Activated naive CD4-positive, alpha-beta T cell treated with anti-CD3 and anti-CD28 coated beads, Interleukin-2, amount 50 U/mL, for 72 hours (primary cell): ENCODE measurements around the gene KRT10. TPM values are rescaled to one million over a fixed set of nuclear protein-coding genes. Genes with fewer than 3 reads are reported as not detected.
A peak's percentile ranks its signal among the peaks of the same experiment; 100 is the strongest.

ENCODE experiments used
- ATAC-seq, 2 donors: fragments of 150-1000 bp; cut with Tn5 transposase; 2 replicates each; pipeline ENCODE4 v1.10.0; 2021; ENCODE audit warnings: mild to moderate bottlenecking in 2 of 2, moderate library complexity in 2 of 2
- DNase-seq, 2 donors: peaks; one replicate each; pipeline ENCODE4 v3.0.0; 2021 to 2022; ENCODE audit warnings: low spot score in 2 of 2
- H3K27ac Mint-ChIP-seq, 2 donors: one replicate each; pipeline ENCODE4 v1.8.0; 2022; ENCODE audit warnings: mild to moderate bottlenecking in 2 of 2, mixed read lengths in 2 of 2
- H3K36me3 Mint-ChIP-seq, 2 donors: one replicate each; pipeline ENCODE4 v1.8.0; 2022; ENCODE audit warnings: mixed read lengths in 2 of 2
- H3K9me3 Mint-ChIP-seq, 2 donors: one replicate each; pipeline ENCODE4 v1.8.0; 2022; ENCODE audit warnings: mixed read lengths in 2 of 2
- total RNA-seq, 2 donors: library from RNA; stranded (reverse); gene quantifications; one replicate each; pipeline ENCODE4 v1.2.3, GENCODE V29; 2022

KRT10 gene
- total RNA-seq, 2 donors from 2014 or later = 28.2 to 33.2 TPM

GRCh38 chr17:40794466-40794865 lies 27.9 kb downstream of the KRT10 start:
- Mint-ChIP-seq H3K36me3 (no peaks in the 10 kb centered on the region), H3K9me3 (no peaks in the 10 kb centered on the region), H3K27ac (no peak overlapping the region)
- no peak for ATAC-seq
- DNase-seq = no peak

- DNase-seq (no peak), ATAC-seq (no peak)
- Mint-ChIP-seq H3K27ac (no peak overlapping the region), H3K36me3 (no peaks in the 10 kb centered on the region), H3K9me3 (no peaks in the 10 kb centered on the region)
These were observed 28.6 kb downstream of the KRT10 start for GRCh38 chr17:40793832-40794231.

DNA sequence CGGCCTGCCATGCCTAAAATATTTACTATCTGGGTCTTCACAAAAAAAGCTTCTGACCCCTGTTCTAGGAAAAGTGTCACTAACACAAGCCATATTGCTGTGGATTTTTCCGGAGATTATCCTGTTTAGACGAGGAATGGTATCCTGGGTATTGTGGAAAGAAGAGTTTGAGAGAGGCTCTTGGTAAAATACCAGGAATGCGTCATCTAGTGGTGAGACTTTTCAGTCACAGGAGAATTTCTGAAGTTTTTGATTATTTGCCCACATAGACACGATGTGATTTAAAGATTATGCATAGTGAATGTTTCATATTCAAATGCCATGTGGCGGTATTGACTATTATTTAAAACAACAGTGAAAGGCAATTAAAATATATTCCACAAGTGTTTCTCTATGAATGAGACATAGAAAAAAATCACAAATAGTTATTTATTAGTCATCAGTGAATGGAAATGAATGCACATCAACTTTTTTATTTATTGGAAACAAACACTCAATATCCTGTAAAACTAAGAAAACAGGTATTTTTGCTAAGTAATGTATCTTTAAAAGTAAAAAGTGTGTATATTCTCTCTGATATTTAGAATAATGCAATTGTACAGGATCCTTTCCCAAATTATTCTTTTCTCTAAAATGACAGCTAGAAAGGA lies 30.5 kb downstream of the KRT10 start:
- no peak for ATAC-seq
- H3K36me3 Mint-ChIP-seq = no peaks in the 10 kb centered on the region
- no peak overlapping the region for H3K27ac Mint-ChIP-seq
- H3K9me3 Mint-ChIP-seq = no peaks in the 10 kb centered on the region
- DNase-seq = no peak

GRCh38 chr17:40791111-40791510 lies 31.3 kb downstream of the KRT10 start:
- DNase-seq (no peak), ATAC-seq (no peak)
- Mint-ChIP-seq H3K9me3 (no peaks in the 10 kb centered on the region), H3K36me3 (no peaks in the 10 kb centered on the region), H3K27ac (no peak overlapping the region)

DNA sequence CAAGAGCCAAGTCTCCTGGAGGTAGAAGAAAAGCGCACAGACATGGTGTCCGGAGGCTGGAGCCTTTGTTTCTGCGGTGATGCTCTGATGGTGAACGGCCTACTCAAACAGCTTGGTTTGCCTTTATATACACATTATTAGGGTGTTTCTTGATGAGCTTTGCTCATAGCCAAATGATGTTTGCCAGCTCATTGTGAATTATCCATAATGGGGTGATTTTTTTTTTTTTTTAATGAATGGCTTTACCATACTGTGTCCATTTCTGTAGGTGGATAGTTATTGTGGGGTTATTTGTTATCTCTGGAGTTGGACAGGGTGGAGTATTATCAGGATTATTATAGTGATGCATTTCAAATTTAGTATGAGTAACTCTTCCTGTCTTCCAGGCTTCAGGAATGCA lies 40.0 kb downstream of the KRT10 start, which contains the start of gene KRT27:
KRT27 (minus strand) TSS at position 101 of the 400 bp plus-strand sequence; CDS start at position 44, 57 bp downstream.
- H3K9me3 Mint-ChIP-seq = no peaks in the 10 kb centered on the region
- H3K27ac Mint-ChIP-seq = no peak within 1 kb of the TSS
- H3K36me3 Mint-ChIP-seq = no peaks in the 10 kb centered on the region
- no peak for ATAC-seq
- DNase-seq = no peak

- ATAC-seq = no peak
- peak in 1 of 2 donors; percentile 21 for DNase-seq
- Mint-ChIP-seq H3K36me3 (no peaks in the 10 kb centered on the region), H3K27ac (no peak overlapping the region), H3K9me3 (no peaks in the 10 kb centered on the region)
These were observed 43.1 kb downstream of the KRT10 start for GRCh38 chr17:40779181-40779909.

DNA sequence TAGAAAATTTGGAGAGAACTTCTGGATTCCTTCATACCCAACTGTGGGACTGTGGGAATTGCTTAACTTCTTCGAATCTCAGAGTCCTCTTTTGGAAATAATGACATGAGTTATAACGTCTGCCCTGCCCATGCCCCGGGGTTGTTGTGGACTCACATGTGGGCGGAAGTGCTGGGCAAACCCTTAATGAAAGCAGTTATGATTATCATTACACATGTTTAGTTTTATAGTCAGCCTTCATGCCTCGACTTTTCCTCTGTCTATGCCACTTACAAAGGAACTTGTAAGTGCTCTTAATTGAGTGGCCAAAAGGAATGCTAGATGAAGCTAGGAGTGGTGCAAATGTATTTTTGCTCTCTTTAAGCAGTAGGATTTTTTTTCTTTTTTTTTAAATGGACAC lies 44.0 kb downstream of the KRT10 start:
- ATAC-seq (no peak), DNase-seq (no peak)
- H3K27ac Mint-ChIP-seq = no peak overlapping the region
- no peaks in the 10 kb centered on the region for H3K9me3 Mint-ChIP-seq
- H3K36me3 Mint-ChIP-seq = no peaks in the 10 kb centered on the region

- H3K36me3 Mint-ChIP-seq = no peaks in the 10 kb centered on the region
- no peaks in the 10 kb centered on the region for H3K9me3 Mint-ChIP-seq
- DNase-seq = no peak
- no peak overlapping the region for H3K27ac Mint-ChIP-seq
- no peak for ATAC-seq
These were observed 44.4 kb downstream of the KRT10 start for GRCh38 chr17:40777971-40778370.

DNA sequence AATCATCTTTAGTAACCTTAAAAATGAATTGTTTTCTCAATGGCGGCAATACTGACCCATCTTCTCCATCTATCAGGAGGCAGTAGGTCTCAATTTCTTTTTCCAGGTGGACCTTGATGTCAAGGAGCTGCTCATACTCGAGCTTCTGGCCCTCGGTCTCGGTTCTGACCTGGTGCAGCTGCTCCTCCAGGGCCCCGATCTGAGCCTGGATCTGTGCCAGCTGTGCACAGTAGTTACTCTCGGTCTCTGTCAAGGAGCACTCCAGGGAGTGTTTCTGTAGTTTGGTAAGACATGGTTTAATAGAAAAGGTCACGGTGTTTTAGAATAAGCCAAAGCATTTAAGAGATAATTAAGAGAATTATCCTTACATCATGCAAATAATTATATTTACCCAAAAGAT lies 45.0 kb downstream of the KRT10 start:
- no peak for ATAC-seq
- Mint-ChIP-seq H3K36me3 (no peaks in the 10 kb centered on the region), H3K27ac (no peak overlapping the region)

DNA sequence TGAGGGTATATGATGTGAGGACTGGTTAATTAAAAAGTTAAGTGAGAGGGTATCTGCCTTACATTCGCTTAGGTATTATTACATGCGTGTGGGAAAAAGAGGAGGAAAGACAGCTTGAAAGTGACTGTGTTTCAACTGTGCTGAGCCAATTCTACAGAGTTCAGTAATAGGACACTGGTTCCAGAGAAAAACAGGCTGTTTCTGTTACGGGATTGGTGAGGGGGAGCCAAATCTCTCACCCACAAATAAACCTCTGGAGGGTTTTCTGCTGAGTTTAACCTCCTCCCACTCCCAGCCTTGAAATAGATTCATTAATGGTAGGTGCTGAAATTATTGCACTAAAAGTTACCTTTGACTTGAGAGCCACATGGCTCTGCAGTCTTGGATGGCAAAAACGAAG lies 46.5 kb downstream of the KRT10 start:
- no peaks in the 10 kb centered on the region for H3K36me3 Mint-ChIP-seq
- ATAC-seq (no peak), DNase-seq (no peak)
- H3K9me3 Mint-ChIP-seq = no peaks in the 10 kb centered on the region
- H3K27ac Mint-ChIP-seq = no peak overlapping the region

More for the DNA sequence above, 45.0 kb downstream of the KRT10 start:
- no peaks in the 10 kb centered on the region for H3K9me3 Mint-ChIP-seq
- no peak for DNase-seq

- ATAC-seq (no peak), DNase-seq (no peak)
- Mint-ChIP-seq H3K9me3 (no peaks in the 10 kb centered on the region), H3K27ac (no peak within 1 kb of the TSS), H3K36me3 (no peaks in the 10 kb centered on the region)
These were observed 50.3 kb downstream of the KRT10 start, which contains the start of gene KRT26 for GRCh38 chr17:40772101-40772500. Gene KRT26 (minus strand): TSS chr17:40772201. CDS start chr17:40772113, 88 bp downstream.

Other genes with a start within 250 kb of the KRT10 start
- 10 to 100 TPM; 85.6 to 93.9 TPM for gene SMARCE1, start 174.8 kb downstream of the KRT10 start, total RNA-seq
- not detected for gene KRT222, start 157.4 kb downstream of the KRT10 start, total RNA-seq
- not detected for gene KRT24, start 118.9 kb downstream of the KRT10 start, total RNA-seq
- not detected for gene KRT25, start 67.3 kb downstream of the KRT10 start, total RNA-seq
- not detected for gene KRT26, start 50.4 kb downstream of the KRT10 start, total RNA-seq
- gene KRT27, start 40.1 kb downstream of the KRT10 start, total RNA-seq = not detected
- not detected for gene KRT28, start 22.7 kb downstream of the KRT10 start, total RNA-seq
- gene KRT12, start 44.6 kb upstream of the KRT10 start, total RNA-seq = not detected
- gene KRT20, start 62.6 kb upstream of the KRT10 start, total RNA-seq = not detected
- gene KRT23, start 115.0 kb upstream of the KRT10 start, total RNA-seq = not detected
- gene KRT39, start 144.3 kb upstream of the KRT10 start, total RNA-seq = not detected
- not detected for gene KRT40, start 161.7 kb upstream of the KRT10 start, total RNA-seq
- not detected for gene KRTAP3-3, start 171.6 kb upstream of the KRT10 start, total RNA-seq
- not detected for gene KRTAP3-2, start 177.3 kb upstream of the KRT10 start, total RNA-seq
- gene KRTAP3-1, start 186.5 kb upstream of the KRT10 start, total RNA-seq = not detected
- not detected for gene KRTAP1-5, start 204.6 kb upstream of the KRT10 start, total RNA-seq
- gene KRTAP1-4, start 207.6 kb upstream of the KRT10 start, total RNA-seq = not detected
- not detected for gene KRTAP1-3, start 212.3 kb upstream of the KRT10 start, total RNA-seq
- gene KRTAP1-1, start 218.8 kb upstream of the KRT10 start, total RNA-seq = not detected
- gene KRTAP2-1, start 224.7 kb upstream of the KRT10 start, total RNA-seq = not detected
- gene KRTAP2-2, start 232.6 kb upstream of the KRT10 start, total RNA-seq = not detected
- not detected for gene KRTAP2-3, start 237.5 kb upstream of the KRT10 start, total RNA-seq
- gene KRTAP2-4, start 243.3 kb upstream of the KRT10 start, total RNA-seq = not detected